ENCODE results near the gene ANKRD22.
"Not testable (repeated sequence)": the region's sequence is repeated elsewhere in the genome, so short reads cannot be mapped to it uniquely, and the experiment has no call there.

ANKRD22 gene

GRCh38 chr10:88877298-88877697 is 25.7 kb upstream of the ANKRD22 start:
- no peak for DNase-seq

GRCh38 chr10:88875081-88875480 is 23.4 kb upstream of the ANKRD22 start:
- DNase-seq, result no peak

- no peak for DNase-seq
Observed at GRCh38 chr10:88874281-88874680, 22.6 kb upstream of the ANKRD22 start.

- DNase-seq, result no peak
Observed at GRCh38 chr10:88873757-88874156, 22.1 kb upstream of the ANKRD22 start.

- no peak for DNase-seq
Observed at GRCh38 chr10:88870089-88870488, 18.4 kb upstream of the ANKRD22 start.

- DNase-seq, result no peak
Observed at GRCh38 chr10:88866454-88866853, 14.8 kb upstream of the ANKRD22 start.

GRCh38 chr10:88865281-88865876 is 13.7 kb upstream of the ANKRD22 start:
- no peak for DNase-seq

- DNase-seq, result no peak
Observed at GRCh38 chr10:88861036-88861435, 9.4 kb upstream of the ANKRD22 start.

- no peak for DNase-seq
Observed at GRCh38 chr10:88858491-88858890, 6.8 kb upstream of the ANKRD22 start.

- DNase-seq, result no peak
Observed at GRCh38 chr10:88857831-88858230, 6.2 kb upstream of the ANKRD22 start.

- DNase-seq, result no peak
Observed at GRCh38 chr10:88854684-88855083, 3.0 kb upstream of the ANKRD22 start.

GRCh38 chr10:88853155-88853881 is 1.7 kb upstream of the ANKRD22 start:
- no peak for DNase-seq

GRCh38 chr10:88852327-88852726 is 683 bp upstream of the ANKRD22 start:
- no peak for DNase-seq

- no peak for DNase-seq
Observed at GRCh38 chr10:88850712-88851111, 932 bp downstream of the ANKRD22 start.

GRCh38 chr10:88849234-88849633 is 2.4 kb downstream of the ANKRD22 start:
- no peak for DNase-seq

GRCh38 chr10:88848499-88848898 is 3.1 kb downstream of the ANKRD22 start:
- DNase-seq, result no peak

GRCh38 chr10:88843171-88843570 is 8.5 kb downstream of the ANKRD22 start:
- DNase-seq, result no peak

- DNase-seq, result no peak
Observed at GRCh38 chr10:88841316-88842111, 10.1 kb downstream of the ANKRD22 start.

GRCh38 chr10:88840881-88841280 is 10.8 kb downstream of the ANKRD22 start:
- DNase-seq, result no peak

- no peak for DNase-seq
Observed at GRCh38 chr10:88840104-88840503, 11.5 kb downstream of the ANKRD22 start.

GRCh38 chr10:88838766-88839350 is 12.8 kb downstream of the ANKRD22 start:
- DNase-seq, result no peak

GRCh38 chr10:88837632-88838031 is 14.0 kb downstream of the ANKRD22 start:
- DNase-seq, result not testable (repeated sequence)

- DNase-seq, result no peak
Observed at GRCh38 chr10:88835910-88836221, 15.8 kb downstream of the ANKRD22 start.
